H9 (cell line): ENCODE data around the gene NCOA1. TPM values are rescaled to one million over a fixed set of nuclear protein-coding genes. Genes with fewer than 3 reads are reported as not detected.

ENCODE experiments used
- DNase-seq: peaks from one replicate; pipeline ENCODE4 v3.0.0-alpha.2; 2017
- H2AFZ ChIP-seq: one replicate; pipeline ENCODE4 v1.6.1; 2013; ENCODE audit warnings: mild to moderate bottlenecking, low read length, control low read depth, moderate library complexity
- H2AK5ac ChIP-seq: 2 replicates; pipeline ENCODE4 v1.6.1; 2013; ENCODE audit warnings: low read length, control low read depth, mixed read lengths; ENCODE audit not compliant: insufficient read length
- H2BK120ac ChIP-seq: one replicate; pipeline ENCODE4 v1.6.1; 2013; ENCODE audit warnings: low read depth, mild to moderate bottlenecking, low read length, control low read depth, inconsistent platforms; ENCODE audit not compliant: poor library complexity, severe bottlenecking
- H2BK12ac ChIP-seq: 2 replicates; pipeline ENCODE4 v1.6.1; 2013; ENCODE audit warnings: low read length, control low read depth, mixed read lengths, low read depth; ENCODE audit not compliant: insufficient read length
- H2BK15ac ChIP-seq: 2 replicates; pipeline ENCODE4 v1.6.1; 2013; ENCODE audit warnings: low read depth, low read length, control low read depth
- H2BK20ac ChIP-seq: one replicate; pipeline ENCODE4 v1.6.1; 2013; ENCODE audit warnings: low read depth, mild to moderate bottlenecking, low read length, control low read depth, inconsistent platforms; ENCODE audit not compliant: poor library complexity, severe bottlenecking
- H2BK5ac ChIP-seq: 2 replicates; pipeline ENCODE4 v1.6.1; 2013; ENCODE audit warnings: low read length, control low read depth, mixed read lengths; ENCODE audit not compliant: insufficient read length
- H3K14ac ChIP-seq: 2 replicates; pipeline ENCODE4 v1.6.1; 2013; ENCODE audit warnings: low read length, control low read depth; ENCODE audit not compliant: insufficient read depth
- H3K18ac ChIP-seq: 2 replicates; pipeline ENCODE4 v1.6.1; 2013; ENCODE audit warnings: low read depth, mild to moderate bottlenecking, mixed read lengths, low read length, control low read depth; ENCODE audit not compliant: insufficient read length
- H3K23ac ChIP-seq: 2 replicates; pipeline ENCODE4 v1.6.1; 2013; ENCODE audit warnings: low read length, control low read depth, mixed read lengths, low read depth; ENCODE audit not compliant: insufficient read length
- H3K23me2 ChIP-seq: 2 replicates; pipeline ENCODE4 v1.6.1; 2013; ENCODE audit warnings: low read depth, mild to moderate bottlenecking, mixed read lengths, low read length, control low read depth; ENCODE audit not compliant: insufficient read length, poor library complexity, severe bottlenecking
- H3K27ac ChIP-seq: 2 replicates; pipeline ENCODE4 v1.5.1; 2013; ENCODE audit warnings: low read length, control low read depth, mixed read lengths, low read depth; ENCODE audit not compliant: insufficient read length
- H3K27me3 ChIP-seq: 2 replicates; pipeline ENCODE4 v1.6.1; 2013; ENCODE audit warnings: low read length, control low read depth, inconsistent platforms; ENCODE audit not compliant: insufficient read depth
- H3K4ac ChIP-seq: 2 replicates; pipeline ENCODE4 v1.6.1; 2013; ENCODE audit warnings: low read depth, mild to moderate bottlenecking, control low read depth, inconsistent platforms, low read length, moderate library complexity
- H3K4me1 ChIP-seq: 2 replicates; pipeline ENCODE4 v1.6.1; 2013; ENCODE audit warnings: low read length, control low read depth, inconsistent platforms; ENCODE audit not compliant: insufficient read depth
- H3K4me2 ChIP-seq: 2 replicates; pipeline ENCODE4 v1.6.1; 2013; ENCODE audit warnings: low read length, control low read depth, mixed read lengths; ENCODE audit not compliant: insufficient read length, insufficient read depth
- H3K56ac ChIP-seq: 2 replicates; pipeline ENCODE4 v1.6.1; 2013; ENCODE audit warnings: low read depth, mild to moderate bottlenecking, mixed read lengths, low read length, control low read depth; ENCODE audit not compliant: insufficient read length
- H3K79me1 ChIP-seq: 2 replicates; pipeline ENCODE4 v1.6.1; 2013; ENCODE audit warnings: low read depth, mild to moderate bottlenecking, moderate library complexity, low read length, control low read depth, inconsistent platforms; ENCODE audit not compliant: insufficient read depth, poor library complexity, severe bottlenecking
- H3K79me2 ChIP-seq: 2 replicates; pipeline ENCODE4 v1.6.1; 2013; ENCODE audit warnings: low read length, control low read depth, inconsistent platforms; ENCODE audit not compliant: insufficient read depth
- H3K9ac ChIP-seq: 2 replicates; pipeline ENCODE4 v1.6.1; 2013; ENCODE audit warnings: low read length, control low read depth, mixed read lengths; ENCODE audit not compliant: insufficient read length; ENCODE audit errors: extremely low read depth
- H3K9me3 ChIP-seq: one replicate; pipeline ENCODE4 v1.6.1; 2013; ENCODE audit warnings: low read depth, low read length, inconsistent platforms; ENCODE audit not compliant: control insufficient read depth
- H3T11ph ChIP-seq: one replicate; pipeline ENCODE4 v1.6.1; 2013; ENCODE audit warnings: mild to moderate bottlenecking, low read length, control low read depth, inconsistent platforms
- H4K20me1 ChIP-seq: one replicate; pipeline ENCODE4 v1.6.1; 2013; ENCODE audit not compliant: control insufficient read depth, insufficient read length, insufficient read depth
- H4K5ac ChIP-seq: 2 replicates; pipeline ENCODE4 v1.6.1; 2013; ENCODE audit warnings: low read depth, mild to moderate bottlenecking, mixed read lengths, low read length, control low read depth; ENCODE audit not compliant: insufficient read length
- H4K8ac ChIP-seq: replicated peaks from 2 replicates; pipeline ENCODE4 v1.6.1; 2013; ENCODE audit warnings: low read length, control low read depth, mixed read lengths, low read depth; ENCODE audit not compliant: insufficient read length
- H4K91ac ChIP-seq: 2 replicates; pipeline ENCODE4 v1.6.1; 2013; ENCODE audit warnings: low read depth, mild to moderate bottlenecking, moderate library complexity, mixed read lengths, low read length, control low read depth; ENCODE audit not compliant: insufficient read length
- H3K27ac Mint-ChIP-seq, 3 experiments: 2 replicates in 2 of 3; 3 replicates in 1 of 3; pipeline ENCODE4 v1.8.0; 2020 to 2021; ENCODE audit warnings: mixed read lengths in 3 of 3, mild to moderate bottlenecking in 1 of 3, moderate library complexity in 1 of 3
- H3K27me3 Mint-ChIP-seq: 2 replicates; pipeline ENCODE4 v1.8.0; 2021; ENCODE audit warnings: low read depth, mild to moderate bottlenecking, moderate library complexity, mixed read lengths
- H3K36me3 Mint-ChIP-seq, 3 experiments: 2 replicates in 2 of 3; 3 replicates in 1 of 3; pipeline ENCODE4 v1.8.0; 2020 to 2021; ENCODE audit warnings: low read depth in 3 of 3, mixed read lengths in 3 of 3; ENCODE audit not compliant: insufficient read depth in 1 of 3
- H3K4me1 Mint-ChIP-seq, 2 experiments: 2 replicates each; pipeline ENCODE4 v1.8.0; 2020; ENCODE audit warnings: mixed read lengths in 2 of 2
- H3K4me3 Mint-ChIP-seq, 2 experiments: 2 replicates in 1 of 2; 3 replicates in 1 of 2; pipeline ENCODE4 v1.8.0; 2020 to 2021; ENCODE audit warnings: mild to moderate bottlenecking in 2 of 2, mixed read lengths in 2 of 2, moderate library complexity in 1 of 2
- H3K9me3 Mint-ChIP-seq, 2 experiments: 2 replicates in 1 of 2; 3 replicates in 1 of 2; pipeline ENCODE4 v1.8.0; 2020; ENCODE audit warnings: mild to moderate bottlenecking in 2 of 2, mixed read lengths in 2 of 2, moderate library complexity in 1 of 2
- WGBS: extraction: QIAGEN DNeasy Blood & Tissue Kit; methylation state at CpG from one replicate; pipeline ENCODE4 v1.1.7; 2013; ENCODE audit warnings: missing lambda C conversion rate, low lambda C conversion rate, mixed read lengths; ENCODE audit not compliant: insufficient read length; ENCODE audit errors: extremely low coverage; 5-methylcytosine and 5-hydroxymethylcytosine counted together
- total RNA-seq: library from RNA; stranded (reverse); gene quantifications from 2 replicates; pipeline ENCODE4 v1.2.1, GENCODE V29; 2021
- TF ChIP-seq, protein P1 (sequence below): fragments of 200-600 bp; sonication (generic); conservative IDR thresholded peaks from 3 replicates; pipeline ENCODE4 v1.8.0; 2021; ENCODE audit warnings: antibody characterized with exemption, mild to moderate bottlenecking

NCOA1 gene
- total RNA-seq, 1 experiment from 2014 or later: 14.8 TPM

DNA sequence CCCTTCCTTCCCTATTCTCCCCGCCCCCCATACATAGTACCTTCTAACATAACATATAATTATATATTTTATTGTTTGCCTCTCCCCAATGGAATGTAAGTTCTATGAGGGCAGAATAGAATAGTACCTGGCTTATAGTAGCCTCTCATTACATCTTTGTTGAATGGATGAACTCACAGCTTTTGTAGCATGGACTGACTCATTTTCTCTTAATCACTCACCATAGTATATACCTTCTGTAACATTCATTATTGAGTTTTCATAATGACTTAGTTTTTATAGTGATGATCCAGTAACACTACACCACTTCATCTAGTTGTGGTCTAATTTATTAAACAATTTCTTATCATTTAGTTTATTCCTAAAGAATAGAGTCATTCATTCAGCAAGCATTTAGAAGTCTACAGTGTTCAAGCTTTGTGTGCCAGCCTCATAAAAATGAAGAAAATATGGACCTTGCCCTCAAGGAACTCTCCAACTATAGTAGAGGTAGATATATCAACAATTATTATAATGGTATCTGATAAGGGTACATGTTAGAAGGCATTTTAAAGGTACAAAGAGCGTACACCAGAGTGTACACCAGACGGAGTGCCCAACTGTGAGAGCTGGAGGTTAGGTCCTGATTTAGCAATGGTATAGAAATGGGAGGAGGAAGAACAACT is 31.1 kb downstream of the NCOA1 start:
- Histone ChIP-seq H3K4ac (no peak overlapping the region), H4K20me1 (no peaks in the 10 kb centered on the region), H2BK20ac (no peak overlapping the region), H4K5ac (no peak overlapping the region), H4K8ac (no peak overlapping the region), H2BK12ac (no peak overlapping the region), H3K18ac (no peak overlapping the region), H2AFZ (no peak overlapping the region), H2AK5ac (no peak overlapping the region), H3K23me2 (no peaks in the 10 kb centered on the region), H2BK5ac (no peak overlapping the region), H3K27ac (no peak overlapping the region), H3K23ac (no peak overlapping the region), H3K9me3 (no peaks in the 10 kb centered on the region), H3K4me2 (no peak overlapping the region), H3K27me3 (no peaks in the 10 kb centered on the region), H3K56ac (no peak overlapping the region), H3K14ac (no peak overlapping the region), H3K9ac (no peak overlapping the region), H2BK15ac (no peak overlapping the region), H4K91ac (no peak overlapping the region), H3K79me1 (no peaks in the 10 kb centered on the region), H3K4me1 (no peaks in the 10 kb centered on the region), H3K79me2 (no peaks in the 10 kb centered on the region), H2BK120ac (no peak overlapping the region), H3T11ph (no peak overlapping the region)
- H3K9me3 Mint-ChIP-seq: no peaks in the 10 kb centered on the region
- DNase-seq: no peak
- TF ChIP-seq, protein P1, sequence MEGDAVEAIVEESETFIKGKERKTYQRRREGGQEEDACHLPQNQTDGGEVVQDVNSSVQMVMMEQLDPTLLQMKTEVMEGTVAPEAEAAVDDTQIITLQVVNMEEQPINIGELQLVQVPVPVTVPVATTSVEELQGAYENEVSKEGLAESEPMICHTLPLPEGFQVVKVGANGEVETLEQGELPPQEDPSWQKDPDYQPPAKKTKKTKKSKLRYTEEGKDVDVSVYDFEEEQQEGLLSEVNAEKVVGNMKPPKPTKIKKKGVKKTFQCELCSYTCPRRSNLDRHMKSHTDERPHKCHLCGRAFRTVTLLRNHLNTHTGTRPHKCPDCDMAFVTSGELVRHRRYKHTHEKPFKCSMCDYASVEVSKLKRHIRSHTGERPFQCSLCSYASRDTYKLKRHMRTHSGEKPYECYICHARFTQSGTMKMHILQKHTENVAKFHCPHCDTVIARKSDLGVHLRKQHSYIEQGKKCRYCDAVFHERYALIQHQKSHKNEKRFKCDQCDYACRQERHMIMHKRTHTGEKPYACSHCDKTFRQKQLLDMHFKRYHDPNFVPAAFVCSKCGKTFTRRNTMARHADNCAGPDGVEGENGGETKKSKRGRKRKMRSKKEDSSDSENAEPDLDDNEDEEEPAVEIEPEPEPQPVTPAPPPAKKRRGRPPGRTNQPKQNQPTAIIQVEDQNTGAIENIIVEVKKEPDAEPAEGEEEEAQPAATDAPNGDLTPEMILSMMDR: no peak
- WGBS: 100% methylated on average over 1 of the region's 3 CpGs
- H3K27me3 Mint-ChIP-seq: no peaks in the 10 kb centered on the region
- H3K27ac Mint-ChIP-seq: no peak overlapping the region
- H3K4me3 Mint-ChIP-seq: no peak overlapping the region
- peaks cover 0 to 6% (median 0%) of the 10 kb centered on the region in 3 experiments; a peak in 1 of 7 replicates for H3K36me3 Mint-ChIP-seq
- no peaks in the 10 kb centered on the region for H3K4me1 Mint-ChIP-seq
